A549 (cell line): ENCODE measurements around the gene TRMT44. TPM values are rescaled to one million over a fixed set of nuclear protein-coding genes. Genes with fewer than 3 reads are reported as not detected.

Source experiments
- ATAC-seq, 2 experiments: fragments of 200-7000 bp in 1 of 2; fragments of >200 bp in 1 of 2; cut with Nextera tagmentation in 1 of 2; cut with Tn5 transposase in 1 of 2; 3 replicates each; pipeline versions ENCODE4 v1.8.0 to v1.9.1; 2018 to 2020; ENCODE audit warnings: mild to moderate bottlenecking in 1 of 2, moderate library complexity in 1 of 2
- CTCF ChIA-PET: fragments of 300-600 bp; sonication (Branson Sonifier 250); formaldehyde crosslinking; extraction: SDS; loops from one replicate; lab custom pipeline; 2021; ENCODE audit warnings: antibody characterized with exemption, inconsistent platforms; lab: Yijun Ruan, JAX
- POLR2A ChIA-PET: fragments of 350-600 bp; formaldehyde crosslinking; extraction: SDS; loops from one replicate; lab custom pipeline; 2021; ENCODE audit warnings: antibody characterized with exemption, inconsistent platforms; lab: Yijun Ruan, JAX
- DNase-seq, 2 experiments: peaks; one replicate each; pipeline versions ENCODE4 v3.0.0 to v3.0.0-alpha.2; 2011 to 2016; ENCODE audit warnings: low read depth in 1 of 2, low spot score in 1 of 2
- FAIRE-seq: peaks from 2 replicates; lab custom pipeline; 2011; peaks lifted over from hg19 to GRCh38; lab: Jason Lieb, UNC
- H3K27ac ChIP-seq, 2 experiments: fragments of >200 bp; sonication (Bioruptor Twin); formaldehyde crosslinking; 3 replicates each; pipeline ENCODE4 v1.5.1; 2016 to 2017
- H3K4me1 ChIP-seq: fragments of >200 bp; sonication (Bioruptor Twin); formaldehyde crosslinking; 3 replicates; pipeline ENCODE4 v1.6.1; 2016
- H3K4me2 ChIP-seq: fragments of >200 bp; sonication (Bioruptor Twin); formaldehyde crosslinking; 3 replicates; pipeline ENCODE4 v1.6.1; 2016
- H3K4me3 ChIP-seq: fragments of >200 bp; sonication (Bioruptor Twin); formaldehyde crosslinking; 3 replicates; pipeline ENCODE4 v1.5.1; 2016
- H3K9me3 ChIP-seq: fragments of >200 bp; sonication (Bioruptor Twin); formaldehyde crosslinking; 3 replicates; pipeline ENCODE4 v1.6.1; 2016
- ATOH8 ChIP-seq: fragments of 250-450 bp; sonication (Bioruptor Pico); IDR thresholded peaks from 2 replicates; pipeline ENCODE4 v1.5.0; 2020; ENCODE audit warnings: low read depth, mild to moderate bottlenecking, moderate library complexity
- BCL3 ChIP-seq: fragments of >200 bp; sonication (Bioruptor Twin); formaldehyde crosslinking; IDR thresholded peaks from 3 replicates; pipeline ENCODE4 v1.6.1; 2016
- BHLHE40 ChIP-seq: IDR thresholded peaks from 2 replicates; pipeline ENCODE4 v1.6.1; 2012; ENCODE audit warnings: low read depth, low read length, inconsistent platforms
- CBX8 ChIP-seq: fragments of 200-600 bp; sonication (generic); IDR thresholded peaks from 2 replicates; pipeline ENCODE4 v1.6.1; 2016
- CHD4 ChIP-seq: fragments of 200-600 bp; sonication (generic); IDR thresholded peaks from 2 replicates; pipeline ENCODE4 v1.6.1; 2016; ENCODE audit warnings: antibody characterized with exemption, mild to moderate bottlenecking, borderline replicate concordance
- CTCF ChIP-seq: fragments of >200 bp; sonication (Bioruptor Twin); formaldehyde crosslinking; IDR thresholded peaks from 3 replicates; pipeline ENCODE4 v1.5.1; 2016
- EHMT2 ChIP-seq: fragments of 200-600 bp; sonication (generic); IDR thresholded peaks from 2 replicates; pipeline ENCODE4 v1.6.1; 2016; ENCODE audit warnings: antibody characterized with exemption, low read depth, mild to moderate bottlenecking, moderate library complexity
- ESRRA ChIP-seq: fragments of 150-350 bp; IDR thresholded peaks from 2 replicates; pipeline ENCODE4 v1.6.1; 2014; ENCODE audit warnings: mild to moderate bottlenecking, low read length, borderline replicate concordance
- FOSB ChIP-seq: fragments of 250-450 bp; sonication (Bioruptor Pico); IDR thresholded peaks from 2 replicates; pipeline ENCODE4 v1.5.0; 2020; ENCODE audit warnings: mild to moderate bottlenecking, moderate library complexity
- HES2 ChIP-seq: fragments of >200 bp; sonication (Bioruptor Twin); formaldehyde crosslinking; IDR thresholded peaks from 2 replicates; pipeline ENCODE4 v1.6.1; 2016
- HMGXB4 ChIP-seq: fragments of 250-450 bp; sonication (Bioruptor Pico); IDR thresholded peaks from 2 replicates; pipeline ENCODE4 v1.5.0; 2021; ENCODE audit warnings: mild to moderate bottlenecking, moderate library complexity, borderline replicate concordance
- MYC ChIP-seq: IDR thresholded peaks from 2 replicates; pipeline ENCODE4 v1.6.1; 2012; ENCODE audit warnings: mild to moderate bottlenecking, inconsistent platforms, low read length, improper control_type of control experiment, borderline replicate concordance
- NPAS2 ChIP-seq: fragments of 250-450 bp; sonication (Bioruptor Pico); IDR thresholded peaks from 2 replicates; pipeline ENCODE4 v1.8.0; 2022; ENCODE audit warnings: mild to moderate bottlenecking, moderate library complexity, borderline replicate concordance
- REST ChIP-seq: fragments of 200-600 bp; sonication (generic); IDR thresholded peaks from 2 replicates; pipeline ENCODE4 v1.6.1; 2016; ENCODE audit warnings: antibody characterized with exemption, mild to moderate bottlenecking, moderate library complexity
- RFX5 ChIP-seq: fragments of 450-650 bp; IDR thresholded peaks from 2 replicates; pipeline ENCODE4 v1.7.1; 2014; ENCODE audit warnings: antibody characterized with exemption, mild to moderate bottlenecking, moderate library complexity
- TP53 ChIP-seq: fragments of 250-450 bp; sonication (Bioruptor Pico); IDR thresholded peaks from 2 replicates; pipeline ENCODE4 v1.5.0; 2021; ENCODE audit warnings: mild to moderate bottlenecking, moderate library complexity
- ZSCAN20 ChIP-seq: fragments of 250-450 bp; sonication (Bioruptor Pico); IDR thresholded peaks from 2 replicates; pipeline ENCODE4 v1.8.0; 2022; ENCODE audit warnings: mild to moderate bottlenecking, moderate library complexity
- WGBS: methylation state at CpG from one replicate; pipeline ENCODE4 v1.1.6; 2017; ENCODE audit errors: missing lambda C conversion rate; 5-methylcytosine and 5-hydroxymethylcytosine counted together
- polyA plus RNA-seq, 4 experiments: library from polyadenylated mRNA; depleted of rRNA in 3 of 4; stranded (reverse); fragments of >200 nt; fragmentation: RNase III in 1 of 4; extraction: RNeasy Plus Mini Kit Qiagen cat#74134 plus additional on column Dnase treatment in 1 of 4; gene quantifications; 2 replicates in 3 of 4; 3 replicates in 1 of 4; pipeline ENCODE4 v1.2.3, GENCODE V29; 2011 to 2017

TRMT44 gene
- polyA plus RNA-seq, 2 of the 4 experiments (the other 2 are of a cell fraction), result 5.0 to 7.0 TPM

- Histone ChIP-seq H3K4me1 (no peaks in the 10 kb centered on the region), H3K4me2 (no peak overlapping the region), H3K9me3 (no peaks in the 10 kb centered on the region)
- POLR2A ChIA-PET, result no interaction called here
- CTCF ChIA-PET, result interaction anchor here (0.5 to 4.8 kb wide), 13 partner anchors 10 to 447 kb away, joined by 3 to 39 read pairs (median 4); partner anchors contain the start of gene CPZ
- WGBS, result 93% methylated on average over 12 of the region's 14 CpGs
- TF ChIP-seq RFX5, result no peak
- TF ChIP-seq CTCF, result no peak
- TF ChIP-seq EHMT2, result no peak
- TF ChIP-seq TP53 (CRISPR knock-in tag), result no peak
- no peak for TF ChIP-seq HMGXB4 (CRISPR knock-in tag)
- no peak for TF ChIP-seq MYC
- TF ChIP-seq ESRRA, result no peak
- no peak for TF ChIP-seq HES2
- TF ChIP-seq CHD4, result no peak
- TF ChIP-seq CBX8, result no peak
- no peak for TF ChIP-seq BHLHE40
- no peak for TF ChIP-seq BCL3
- TF ChIP-seq ATOH8 (CRISPR knock-in tag), result no peak
- TF ChIP-seq REST, result no peak
- TF ChIP-seq ZSCAN20, result no peak
- no peak for TF ChIP-seq FOSB (CRISPR knock-in tag)
- no peak for TF ChIP-seq NPAS2 (CRISPR knock-in tag)
- TF ChIP-seq, all 56 proteins: peak for 0
- no peak overlapping the region for H3K4me3 ChIP-seq
- ATAC-seq, result no peak
- no peak for DNase-seq
- no peak for FAIRE-seq
- no peak overlapping the region for H3K27ac ChIP-seq
Observed at GRCh38 chr4:8470451-8471024, 30.0 kb downstream of the TRMT44 start.
